ENCODE results near the gene ADAM23.

DNA sequence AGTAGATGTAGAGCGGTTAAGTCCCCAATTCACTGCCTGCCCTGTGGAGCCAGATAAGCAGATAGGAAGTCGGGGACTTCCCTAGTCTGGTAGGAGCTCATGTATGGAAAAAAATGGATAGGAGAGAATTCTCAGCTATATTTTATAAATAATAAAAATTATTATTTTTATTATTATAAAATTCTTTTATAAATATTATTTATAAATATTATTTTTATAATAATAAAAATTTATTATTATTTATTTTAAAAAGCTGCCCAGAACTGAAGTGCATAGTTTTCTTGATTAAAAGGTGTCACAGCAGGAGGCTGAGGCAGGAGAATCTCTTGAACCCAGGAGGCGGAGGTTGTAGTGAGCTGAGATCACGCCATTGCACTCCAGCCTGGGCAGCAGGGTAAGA is 97.4 kb downstream of the ADAM23 start:
- TF ChIP-seq POLR2A (IDR thresholded peaks at IDR 0.05) (no peak), POLR2AphosphoS5 (IDR thresholded peaks at IDR 0.05) (no peak), EP300 (IDR thresholded peaks at IDR 0.05) (no peak)
- TF ChIP-seq, protein P1, sequence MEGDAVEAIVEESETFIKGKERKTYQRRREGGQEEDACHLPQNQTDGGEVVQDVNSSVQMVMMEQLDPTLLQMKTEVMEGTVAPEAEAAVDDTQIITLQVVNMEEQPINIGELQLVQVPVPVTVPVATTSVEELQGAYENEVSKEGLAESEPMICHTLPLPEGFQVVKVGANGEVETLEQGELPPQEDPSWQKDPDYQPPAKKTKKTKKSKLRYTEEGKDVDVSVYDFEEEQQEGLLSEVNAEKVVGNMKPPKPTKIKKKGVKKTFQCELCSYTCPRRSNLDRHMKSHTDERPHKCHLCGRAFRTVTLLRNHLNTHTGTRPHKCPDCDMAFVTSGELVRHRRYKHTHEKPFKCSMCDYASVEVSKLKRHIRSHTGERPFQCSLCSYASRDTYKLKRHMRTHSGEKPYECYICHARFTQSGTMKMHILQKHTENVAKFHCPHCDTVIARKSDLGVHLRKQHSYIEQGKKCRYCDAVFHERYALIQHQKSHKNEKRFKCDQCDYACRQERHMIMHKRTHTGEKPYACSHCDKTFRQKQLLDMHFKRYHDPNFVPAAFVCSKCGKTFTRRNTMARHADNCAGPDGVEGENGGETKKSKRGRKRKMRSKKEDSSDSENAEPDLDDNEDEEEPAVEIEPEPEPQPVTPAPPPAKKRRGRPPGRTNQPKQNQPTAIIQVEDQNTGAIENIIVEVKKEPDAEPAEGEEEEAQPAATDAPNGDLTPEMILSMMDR (IDR thresholded peaks at IDR 0.05) = no peak

Data from upper lobe of left lung (tissue), 4 donors.